H9 (cell line): ENCODE data around the gene CBY1. TPM values are rescaled to one million over a fixed set of nuclear protein-coding genes. Genes with fewer than 3 reads are reported as not detected.

Source experiments
- DNase-seq: peaks from one replicate; pipeline ENCODE4 v3.0.0-alpha.2; 2017
- H2AFZ ChIP-seq: one replicate; pipeline ENCODE4 v1.6.1; 2013; ENCODE audit warnings: mild to moderate bottlenecking, low read length, control low read depth, moderate library complexity
- H2AK5ac ChIP-seq: 2 replicates; pipeline ENCODE4 v1.6.1; 2013; ENCODE audit warnings: low read length, control low read depth, mixed read lengths; ENCODE audit not compliant: insufficient read length
- H2BK120ac ChIP-seq: one replicate; pipeline ENCODE4 v1.6.1; 2013; ENCODE audit warnings: low read depth, mild to moderate bottlenecking, low read length, control low read depth, inconsistent platforms; ENCODE audit not compliant: poor library complexity, severe bottlenecking
- H2BK12ac ChIP-seq: 2 replicates; pipeline ENCODE4 v1.6.1; 2013; ENCODE audit warnings: low read length, control low read depth, mixed read lengths, low read depth; ENCODE audit not compliant: insufficient read length
- H2BK15ac ChIP-seq: 2 replicates; pipeline ENCODE4 v1.6.1; 2013; ENCODE audit warnings: low read depth, low read length, control low read depth
- H2BK20ac ChIP-seq: one replicate; pipeline ENCODE4 v1.6.1; 2013; ENCODE audit warnings: low read depth, mild to moderate bottlenecking, low read length, control low read depth, inconsistent platforms; ENCODE audit not compliant: poor library complexity, severe bottlenecking
- H2BK5ac ChIP-seq: 2 replicates; pipeline ENCODE4 v1.6.1; 2013; ENCODE audit warnings: low read length, control low read depth, mixed read lengths; ENCODE audit not compliant: insufficient read length
- H3K14ac ChIP-seq: 2 replicates; pipeline ENCODE4 v1.6.1; 2013; ENCODE audit warnings: low read length, control low read depth; ENCODE audit not compliant: insufficient read depth
- H3K18ac ChIP-seq: 2 replicates; pipeline ENCODE4 v1.6.1; 2013; ENCODE audit warnings: low read depth, mild to moderate bottlenecking, mixed read lengths, low read length, control low read depth; ENCODE audit not compliant: insufficient read length
- H3K23ac ChIP-seq: 2 replicates; pipeline ENCODE4 v1.6.1; 2013; ENCODE audit warnings: low read length, control low read depth, mixed read lengths, low read depth; ENCODE audit not compliant: insufficient read length
- H3K23me2 ChIP-seq: 2 replicates; pipeline ENCODE4 v1.6.1; 2013; ENCODE audit warnings: low read depth, mild to moderate bottlenecking, mixed read lengths, low read length, control low read depth; ENCODE audit not compliant: insufficient read length, poor library complexity, severe bottlenecking
- H3K27ac ChIP-seq: 2 replicates; pipeline ENCODE4 v1.5.1; 2013; ENCODE audit warnings: low read length, control low read depth, mixed read lengths, low read depth; ENCODE audit not compliant: insufficient read length
- H3K27me3 ChIP-seq: 2 replicates; pipeline ENCODE4 v1.6.1; 2013; ENCODE audit warnings: low read length, control low read depth, inconsistent platforms; ENCODE audit not compliant: insufficient read depth
- H3K4ac ChIP-seq: 2 replicates; pipeline ENCODE4 v1.6.1; 2013; ENCODE audit warnings: low read depth, mild to moderate bottlenecking, control low read depth, inconsistent platforms, low read length, moderate library complexity
- H3K4me1 ChIP-seq: 2 replicates; pipeline ENCODE4 v1.6.1; 2013; ENCODE audit warnings: low read length, control low read depth, inconsistent platforms; ENCODE audit not compliant: insufficient read depth
- H3K4me2 ChIP-seq: 2 replicates; pipeline ENCODE4 v1.6.1; 2013; ENCODE audit warnings: low read length, control low read depth, mixed read lengths; ENCODE audit not compliant: insufficient read length, insufficient read depth
- H3K56ac ChIP-seq: 2 replicates; pipeline ENCODE4 v1.6.1; 2013; ENCODE audit warnings: low read depth, mild to moderate bottlenecking, mixed read lengths, low read length, control low read depth; ENCODE audit not compliant: insufficient read length
- H3K79me1 ChIP-seq: 2 replicates; pipeline ENCODE4 v1.6.1; 2013; ENCODE audit warnings: low read depth, mild to moderate bottlenecking, moderate library complexity, low read length, control low read depth, inconsistent platforms; ENCODE audit not compliant: insufficient read depth, poor library complexity, severe bottlenecking
- H3K79me2 ChIP-seq: 2 replicates; pipeline ENCODE4 v1.6.1; 2013; ENCODE audit warnings: low read length, control low read depth, inconsistent platforms; ENCODE audit not compliant: insufficient read depth
- H3K9ac ChIP-seq: 2 replicates; pipeline ENCODE4 v1.6.1; 2013; ENCODE audit warnings: low read length, control low read depth, mixed read lengths; ENCODE audit not compliant: insufficient read length; ENCODE audit errors: extremely low read depth
- H3K9me3 ChIP-seq: one replicate; pipeline ENCODE4 v1.6.1; 2013; ENCODE audit warnings: low read depth, low read length, inconsistent platforms; ENCODE audit not compliant: control insufficient read depth
- H3T11ph ChIP-seq: one replicate; pipeline ENCODE4 v1.6.1; 2013; ENCODE audit warnings: mild to moderate bottlenecking, low read length, control low read depth, inconsistent platforms
- H4K20me1 ChIP-seq: one replicate; pipeline ENCODE4 v1.6.1; 2013; ENCODE audit not compliant: control insufficient read depth, insufficient read length, insufficient read depth
- H4K5ac ChIP-seq: 2 replicates; pipeline ENCODE4 v1.6.1; 2013; ENCODE audit warnings: low read depth, mild to moderate bottlenecking, mixed read lengths, low read length, control low read depth; ENCODE audit not compliant: insufficient read length
- H4K8ac ChIP-seq: replicated peaks from 2 replicates; pipeline ENCODE4 v1.6.1; 2013; ENCODE audit warnings: low read length, control low read depth, mixed read lengths, low read depth; ENCODE audit not compliant: insufficient read length
- H4K91ac ChIP-seq: 2 replicates; pipeline ENCODE4 v1.6.1; 2013; ENCODE audit warnings: low read depth, mild to moderate bottlenecking, moderate library complexity, mixed read lengths, low read length, control low read depth; ENCODE audit not compliant: insufficient read length
- H3K27ac Mint-ChIP-seq, 3 experiments: 2 replicates in 2 of 3; 3 replicates in 1 of 3; pipeline ENCODE4 v1.8.0; 2020 to 2021; ENCODE audit warnings: mixed read lengths in 3 of 3, mild to moderate bottlenecking in 1 of 3, moderate library complexity in 1 of 3
- H3K27me3 Mint-ChIP-seq: 2 replicates; pipeline ENCODE4 v1.8.0; 2021; ENCODE audit warnings: low read depth, mild to moderate bottlenecking, moderate library complexity, mixed read lengths
- H3K36me3 Mint-ChIP-seq, 3 experiments: 2 replicates in 2 of 3; 3 replicates in 1 of 3; pipeline ENCODE4 v1.8.0; 2020 to 2021; ENCODE audit warnings: low read depth in 3 of 3, mixed read lengths in 3 of 3; ENCODE audit not compliant: insufficient read depth in 1 of 3
- H3K4me1 Mint-ChIP-seq, 2 experiments: 2 replicates each; pipeline ENCODE4 v1.8.0; 2020; ENCODE audit warnings: mixed read lengths in 2 of 2
- H3K4me3 Mint-ChIP-seq, 2 experiments: 2 replicates in 1 of 2; 3 replicates in 1 of 2; pipeline ENCODE4 v1.8.0; 2020 to 2021; ENCODE audit warnings: mild to moderate bottlenecking in 2 of 2, mixed read lengths in 2 of 2, moderate library complexity in 1 of 2
- H3K9me3 Mint-ChIP-seq, 2 experiments: 2 replicates in 1 of 2; 3 replicates in 1 of 2; pipeline ENCODE4 v1.8.0; 2020; ENCODE audit warnings: mild to moderate bottlenecking in 2 of 2, mixed read lengths in 2 of 2, moderate library complexity in 1 of 2
- WGBS: extraction: QIAGEN DNeasy Blood & Tissue Kit; methylation state at CpG from one replicate; pipeline ENCODE4 v1.1.7; 2013; ENCODE audit warnings: missing lambda C conversion rate, low lambda C conversion rate, mixed read lengths; ENCODE audit not compliant: insufficient read length; ENCODE audit errors: extremely low coverage; 5-methylcytosine and 5-hydroxymethylcytosine counted together
- total RNA-seq: library from RNA; stranded (reverse); gene quantifications from 2 replicates; pipeline ENCODE4 v1.2.1, GENCODE V29; 2021
- TF ChIP-seq, protein P1 (sequence below): fragments of 200-600 bp; sonication (generic); conservative IDR thresholded peaks from 3 replicates; pipeline ENCODE4 v1.8.0; 2021; ENCODE audit warnings: antibody characterized with exemption, mild to moderate bottlenecking

Gene CBY1
- total RNA-seq, 1 experiment from 2014 or later: 26.6 TPM

DNA sequence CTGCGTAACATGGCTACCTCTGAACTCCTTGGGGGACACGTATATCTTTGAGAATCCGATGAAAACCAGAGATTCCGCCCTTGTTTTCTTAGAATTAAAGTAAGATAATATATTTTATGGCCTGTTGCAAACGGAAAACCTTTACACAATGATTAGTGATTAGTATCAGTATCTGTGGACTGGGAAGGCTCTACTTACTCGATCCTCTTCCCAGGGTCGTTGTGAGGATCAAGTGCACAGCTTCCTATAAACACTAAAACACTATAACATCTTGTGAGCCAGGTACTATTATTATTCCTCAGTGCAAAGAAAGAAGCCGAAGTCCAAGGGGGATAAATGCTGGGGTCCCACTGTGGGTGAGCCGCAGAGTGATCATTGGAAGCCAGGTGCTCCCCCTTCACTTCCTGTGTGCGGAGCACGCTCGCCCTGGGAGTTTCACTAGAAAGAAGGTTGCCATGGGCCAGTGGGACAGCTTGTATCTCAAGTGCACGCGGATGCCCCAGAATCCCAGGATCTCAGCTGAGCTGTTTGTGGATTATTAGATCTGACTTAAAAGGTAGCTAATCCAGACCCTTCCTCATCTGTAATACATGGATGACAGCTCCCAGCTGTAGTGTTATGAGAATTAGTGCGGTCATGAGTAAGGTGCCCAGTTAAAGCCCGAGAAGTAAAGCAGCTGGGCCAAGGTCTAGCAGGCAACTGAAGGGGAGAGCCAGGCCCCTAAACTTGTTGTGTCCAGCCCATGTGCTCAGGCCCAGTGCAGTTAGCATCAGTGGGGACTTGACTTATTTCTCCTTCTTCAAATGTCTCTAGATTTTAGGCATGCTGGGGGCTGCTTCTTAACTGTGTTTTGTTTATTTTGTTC, 839 bp downstream of the CBY1 start:
- no peak overlapping the region for H2BK15ac ChIP-seq
- no peak overlapping the region for H2BK120ac ChIP-seq
- H4K91ac ChIP-seq: no peak overlapping the region
- H3K27me3 ChIP-seq: no peaks in the 10 kb centered on the region
- no CpG with 5 or more reads among the region's 16 CpGs for WGBS
- peak; percentile 45 for DNase-seq
- no peaks in the 10 kb centered on the region for H3K79me1 ChIP-seq
- Mint-ChIP-seq H3K4me1 (peaks cover 10% of the 10 kb centered on the region in 2 experiments), H3K27me3 (no peaks in the 10 kb centered on the region; the same call in 1 of the 2 replicates), H3K9me3 (peaks cover 0 to 5% of the 10 kb centered on the region in 2 experiments; a peak in 3 of 5 replicates), H3K36me3 (peaks cover 5 to 15% (median 6%) of the 10 kb centered on the region in 3 experiments), H3K27ac (peak overlapping the region in 2 of 3 experiments; percentile 88 to 100; a peak in 4 of 7 replicates), H3K4me3 (peak overlapping the region; percentile 88 to 97)
- H3K4me2 ChIP-seq: peak overlapping the region; percentile 73
- no peak overlapping the region for H4K8ac ChIP-seq
- no peak overlapping the region for H3K56ac ChIP-seq
- H4K20me1 ChIP-seq: no peaks in the 10 kb centered on the region
- H3K79me2 ChIP-seq: no peaks in the 10 kb centered on the region
- no peak overlapping the region for H3K4ac ChIP-seq
- no peak overlapping the region for H3K23ac ChIP-seq
- H3K27ac ChIP-seq: no peak overlapping the region
- no peak overlapping the region for H3T11ph ChIP-seq
- H3K14ac ChIP-seq: peak overlapping the region; percentile 84
- no peak overlapping the region for H2AK5ac ChIP-seq
- H3K18ac ChIP-seq: peak overlapping the region; percentile 69
- no peak overlapping the region for H2BK5ac ChIP-seq
- H3K9me3 ChIP-seq: no peaks in the 10 kb centered on the region
- TF ChIP-seq, protein P1, sequence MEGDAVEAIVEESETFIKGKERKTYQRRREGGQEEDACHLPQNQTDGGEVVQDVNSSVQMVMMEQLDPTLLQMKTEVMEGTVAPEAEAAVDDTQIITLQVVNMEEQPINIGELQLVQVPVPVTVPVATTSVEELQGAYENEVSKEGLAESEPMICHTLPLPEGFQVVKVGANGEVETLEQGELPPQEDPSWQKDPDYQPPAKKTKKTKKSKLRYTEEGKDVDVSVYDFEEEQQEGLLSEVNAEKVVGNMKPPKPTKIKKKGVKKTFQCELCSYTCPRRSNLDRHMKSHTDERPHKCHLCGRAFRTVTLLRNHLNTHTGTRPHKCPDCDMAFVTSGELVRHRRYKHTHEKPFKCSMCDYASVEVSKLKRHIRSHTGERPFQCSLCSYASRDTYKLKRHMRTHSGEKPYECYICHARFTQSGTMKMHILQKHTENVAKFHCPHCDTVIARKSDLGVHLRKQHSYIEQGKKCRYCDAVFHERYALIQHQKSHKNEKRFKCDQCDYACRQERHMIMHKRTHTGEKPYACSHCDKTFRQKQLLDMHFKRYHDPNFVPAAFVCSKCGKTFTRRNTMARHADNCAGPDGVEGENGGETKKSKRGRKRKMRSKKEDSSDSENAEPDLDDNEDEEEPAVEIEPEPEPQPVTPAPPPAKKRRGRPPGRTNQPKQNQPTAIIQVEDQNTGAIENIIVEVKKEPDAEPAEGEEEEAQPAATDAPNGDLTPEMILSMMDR: no peak
- no peak overlapping the region for H2BK12ac ChIP-seq
- no peaks in the 10 kb centered on the region for H3K4me1 ChIP-seq
- H3K23me2 ChIP-seq: peaks cover 16% of the 10 kb centered on the region
- H2BK20ac ChIP-seq: no peak overlapping the region
- no peak overlapping the region for H2AFZ ChIP-seq
- H4K5ac ChIP-seq: no peak overlapping the region
- peak overlapping the region; percentile 73 for H3K9ac ChIP-seq
